ENCODE data around the gene ZNF718. TPM values are rescaled to one million over a fixed set of nuclear protein-coding genes. Genes with fewer than 3 reads are reported as not detected.

Gene ZNF718
- total RNA-seq, 1 experiment from 2014 or later = 3.2 TPM

DNA sequence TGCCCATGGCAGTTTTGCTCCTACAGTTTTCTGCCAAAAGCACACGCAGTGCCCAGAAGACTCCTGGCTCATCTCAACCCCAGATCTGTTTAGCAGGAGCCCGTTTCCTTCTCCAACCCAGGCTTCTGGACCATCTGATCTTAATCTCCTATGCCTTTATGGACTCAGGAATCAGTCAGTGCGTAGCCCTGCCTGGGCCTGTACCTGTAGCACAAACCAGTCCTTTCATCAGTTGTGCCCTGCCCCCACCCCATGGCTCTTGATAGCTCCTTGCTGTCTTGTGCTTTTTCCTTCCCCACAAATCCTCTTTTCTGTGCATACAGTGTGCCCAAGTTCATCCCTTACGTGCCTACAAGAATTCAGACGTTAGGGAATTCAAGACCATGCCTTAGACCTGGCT is 1.5 kb downstream of the ZNF718 start:
- ChIA-PET CTCF (no interaction called here), POLR2A (ENCODE audit: unreplicated experiment) (no interaction called here)
- H3K4me1 ChIP-seq (ENCODE audit: insufficient read depth, low read length) = no peaks in the 10 kb centered on the region
- H3K27me3 ChIP-seq (ENCODE audit: low read length) = no peaks in the 10 kb centered on the region
- peaks cover 15% of the 10 kb centered on the region; the same call in 1 of the 2 replicates for H3K9me3 ChIP-seq (ENCODE audit: low read length)
- H3K4me2 ChIP-seq (ENCODE audit: low read length) = peak overlapping the region; percentile 78; the same call in 1 of the 2 replicates
- BruUV-seq (replicated peaks) = no TSS peak
- no peak overlapping the region for H3K9ac ChIP-seq (ENCODE audit: low read length)
- H3K9me2 ChIP-seq (replicated peaks; ENCODE audit: low read length) = no peaks in the 10 kb centered on the region
- ATAC-seq (no peak), DNase-seq (no peak)
- peaks cover 53% of the 10 kb centered on the region for H3K36me3 ChIP-seq (ENCODE audit: low read depth, low read length)
- peaks cover 28% of the 10 kb centered on the region for H3K79me2 ChIP-seq (ENCODE audit: low read length)
- peak overlapping the region; percentile 77 for H3K4me3 ChIP-seq (ENCODE audit: low read length)
- H3F3A ChIP-seq (ENCODE audit: low read length, unreplicated experiment) = no peaks in the 10 kb centered on the region
- TF ChIP-seq EZH2phosphoT487 (IDR thresholded peaks at IDR 0.05; ENCODE audit: borderline replicate concordance, low read length) = no peak
- TF ChIP-seq EZH2 (IDR thresholded peaks at IDR 0.05; ENCODE audit: low read length, unreplicated experiment) = no peak
- TF ChIP-seq, protein P1, sequence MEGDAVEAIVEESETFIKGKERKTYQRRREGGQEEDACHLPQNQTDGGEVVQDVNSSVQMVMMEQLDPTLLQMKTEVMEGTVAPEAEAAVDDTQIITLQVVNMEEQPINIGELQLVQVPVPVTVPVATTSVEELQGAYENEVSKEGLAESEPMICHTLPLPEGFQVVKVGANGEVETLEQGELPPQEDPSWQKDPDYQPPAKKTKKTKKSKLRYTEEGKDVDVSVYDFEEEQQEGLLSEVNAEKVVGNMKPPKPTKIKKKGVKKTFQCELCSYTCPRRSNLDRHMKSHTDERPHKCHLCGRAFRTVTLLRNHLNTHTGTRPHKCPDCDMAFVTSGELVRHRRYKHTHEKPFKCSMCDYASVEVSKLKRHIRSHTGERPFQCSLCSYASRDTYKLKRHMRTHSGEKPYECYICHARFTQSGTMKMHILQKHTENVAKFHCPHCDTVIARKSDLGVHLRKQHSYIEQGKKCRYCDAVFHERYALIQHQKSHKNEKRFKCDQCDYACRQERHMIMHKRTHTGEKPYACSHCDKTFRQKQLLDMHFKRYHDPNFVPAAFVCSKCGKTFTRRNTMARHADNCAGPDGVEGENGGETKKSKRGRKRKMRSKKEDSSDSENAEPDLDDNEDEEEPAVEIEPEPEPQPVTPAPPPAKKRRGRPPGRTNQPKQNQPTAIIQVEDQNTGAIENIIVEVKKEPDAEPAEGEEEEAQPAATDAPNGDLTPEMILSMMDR (conservative IDR thresholded peaks at IDR 0.05; ENCODE audit: low read depth, low read length) = no peak
- no peak overlapping the region for H2AFZ ChIP-seq (ENCODE audit: low read length)
- intact Hi-C loops (cut with micrococcal nuclease) = no loop called here
- H3K27ac ChIP-seq (ENCODE audit: low read length) = no peak overlapping the region
- H4K20me1 ChIP-seq (ENCODE audit: low read length) = no peaks in the 10 kb centered on the region

DNA sequence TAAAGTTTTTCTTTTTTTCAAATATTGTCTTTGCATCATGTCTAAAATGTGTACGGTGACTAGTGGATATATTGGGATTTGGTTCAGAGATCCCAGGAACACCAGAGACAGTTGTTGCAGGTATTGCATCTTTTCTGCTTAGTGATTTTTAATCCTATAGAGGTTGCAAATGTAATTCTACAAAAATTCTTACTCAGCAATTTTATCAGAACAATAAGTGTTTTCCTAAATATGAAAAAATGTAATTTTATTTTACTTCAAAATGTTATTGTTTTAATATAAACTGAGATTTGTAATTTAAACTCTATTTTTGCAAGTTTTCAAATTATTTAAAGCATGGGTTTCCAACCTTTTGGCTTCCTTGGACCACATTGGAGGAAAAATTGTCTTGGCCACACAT is 8.2 kb downstream of the ZNF718 start:
- TF ChIP-seq EZH2phosphoT487 (IDR thresholded peaks at IDR 0.05; ENCODE audit: borderline replicate concordance, low read length) (no peak), EZH2 (IDR thresholded peaks at IDR 0.05; ENCODE audit: low read length, unreplicated experiment) (no peak)
- TF ChIP-seq, protein P1 (conservative IDR thresholded peaks at IDR 0.05; ENCODE audit: low read depth, low read length) = no peak
- POLR2A ChIA-PET (ENCODE audit: unreplicated experiment) = no interaction called here
- H3F3A ChIP-seq (ENCODE audit: low read length, unreplicated experiment) = no peaks in the 10 kb centered on the region
- no TSS peak for BruUV-seq (replicated peaks)
- no peak overlapping the region for H3K27ac ChIP-seq (ENCODE audit: low read length)
- no peak overlapping the region for H3K9ac ChIP-seq (ENCODE audit: low read length)
- no peaks in the 10 kb centered on the region for H3K79me2 ChIP-seq (ENCODE audit: low read length)
- H3K36me3 ChIP-seq (ENCODE audit: low read depth, low read length) = peaks cover 80% of the 10 kb centered on the region
- ATAC-seq = no peak
- no peak for DNase-seq
- H3K4me3 ChIP-seq (ENCODE audit: low read length) = no peak overlapping the region
- intact Hi-C loops (cut with micrococcal nuclease) = no loop called here
- H3K9me3 ChIP-seq (ENCODE audit: low read length) = peaks cover 35% of the 10 kb centered on the region
- no peaks in the 10 kb centered on the region for H4K20me1 ChIP-seq (ENCODE audit: low read length)
- H2AFZ ChIP-seq (ENCODE audit: low read length) = no peak overlapping the region
- no peaks in the 10 kb centered on the region for H3K27me3 ChIP-seq (ENCODE audit: low read length)
- no peak overlapping the region for H3K4me2 ChIP-seq (ENCODE audit: low read length)
- H3K4me1 ChIP-seq (ENCODE audit: insufficient read depth, low read length) = no peaks in the 10 kb centered on the region
- CTCF ChIA-PET = no interaction called here
- H3K9me2 ChIP-seq (replicated peaks; ENCODE audit: low read length) = no peaks in the 10 kb centered on the region

DNA sequence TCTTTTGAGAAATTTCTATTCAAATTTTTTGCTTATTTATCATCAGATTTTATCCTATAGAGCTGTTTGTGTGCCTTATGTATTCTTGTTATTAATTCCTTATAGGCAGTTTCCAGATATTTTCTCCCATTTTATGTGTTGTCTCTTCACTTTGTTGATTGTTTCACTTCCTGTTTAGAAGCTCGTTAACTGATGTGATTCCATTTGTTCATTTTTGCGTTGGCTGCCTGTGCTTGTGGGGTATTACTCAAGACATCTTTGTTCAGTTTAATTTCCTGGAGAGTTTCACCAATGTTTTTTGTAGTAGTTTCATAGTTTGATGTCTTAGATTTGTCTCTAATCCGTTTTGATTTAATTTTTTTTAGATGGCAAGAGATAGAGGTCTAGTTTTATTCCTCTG is 14.6 kb downstream of the ZNF718 start:
- H3K4me1 ChIP-seq (ENCODE audit: insufficient read depth, low read length) = no peaks in the 10 kb centered on the region
- no peaks in the 10 kb centered on the region for H3K79me2 ChIP-seq (ENCODE audit: low read length)
- H3K9me2 ChIP-seq (replicated peaks; ENCODE audit: low read length) = no peaks in the 10 kb centered on the region
- TF ChIP-seq EZH2 (IDR thresholded peaks at IDR 0.05; ENCODE audit: low read length, unreplicated experiment) (no peak), EZH2phosphoT487 (IDR thresholded peaks at IDR 0.05; ENCODE audit: borderline replicate concordance, low read length) (no peak)
- TF ChIP-seq, protein P1 (conservative IDR thresholded peaks at IDR 0.05; ENCODE audit: low read depth, low read length) = no peak
- peaks cover 25% of the 10 kb centered on the region; the same call in 1 of the 2 replicates for H3K9me3 ChIP-seq (ENCODE audit: low read length)
- intact Hi-C loops (cut with micrococcal nuclease) = no loop called here
- H3K27ac ChIP-seq (ENCODE audit: low read length) = no peak overlapping the region
- no peak for DNase-seq
- H3K27me3 ChIP-seq (ENCODE audit: low read length) = no peaks in the 10 kb centered on the region
- no peaks in the 10 kb centered on the region for H3F3A ChIP-seq (ENCODE audit: low read length, unreplicated experiment)
- no peak for ATAC-seq
- no peak overlapping the region for H3K9ac ChIP-seq (ENCODE audit: low read length)
- no peak overlapping the region for H3K4me2 ChIP-seq (ENCODE audit: low read length)
- ChIA-PET CTCF (no interaction called here), POLR2A (ENCODE audit: unreplicated experiment) (no interaction called here)
- H2AFZ ChIP-seq (ENCODE audit: low read length) = no peak overlapping the region
- H3K4me3 ChIP-seq (ENCODE audit: low read length) = no peak overlapping the region
- BruUV-seq (replicated peaks) = no TSS peak
- no peaks in the 10 kb centered on the region for H4K20me1 ChIP-seq (ENCODE audit: low read length)
- H3K36me3 ChIP-seq (ENCODE audit: low read depth, low read length) = peaks cover 71% of the 10 kb centered on the region

All from PC-3 (cell line).